IPS DF 4.7 (cell line): ENCODE data around the gene UBE2Q1.

Experiments
- DNase-seq: peaks from one replicate; pipeline ENCODE4 v3.0.0-alpha.2; 2013; ENCODE audit warnings: low spot score; ENCODE audit errors: extremely low read depth

The UBE2Q1 gene

DNA sequence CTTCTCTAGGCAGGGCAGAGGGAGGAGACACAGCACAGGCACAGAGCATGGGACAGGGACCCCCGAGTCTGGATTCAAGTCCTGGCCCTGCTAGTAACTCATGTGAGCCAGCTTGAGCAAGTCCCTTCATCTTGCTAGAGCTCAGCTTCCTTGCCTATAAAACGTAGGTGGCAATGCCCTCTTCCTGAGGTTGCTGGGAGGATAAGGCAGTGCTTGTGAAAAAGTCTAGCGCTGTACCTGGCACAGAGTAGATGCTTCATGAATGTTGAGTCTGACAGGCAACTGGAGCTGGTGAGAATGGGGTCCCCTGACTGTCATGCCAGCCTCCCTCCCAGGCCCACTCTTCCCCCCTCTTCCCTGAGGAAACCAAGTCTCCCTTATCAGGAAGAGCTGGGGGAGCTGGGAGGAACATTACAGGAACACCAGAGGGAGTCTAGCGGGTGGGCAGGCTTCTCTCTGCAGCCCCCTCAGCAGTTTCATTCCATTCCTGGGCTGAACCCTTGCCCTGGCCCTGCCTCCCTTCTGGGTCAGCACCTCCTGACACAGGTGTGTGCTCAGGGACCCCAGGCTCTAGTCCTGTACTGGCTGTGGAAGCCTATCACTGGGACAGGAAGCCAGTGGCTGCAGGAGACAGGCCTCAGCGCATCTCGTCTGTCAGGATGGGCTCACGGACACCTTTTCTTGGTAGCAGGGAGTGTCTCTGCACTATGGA is 19.0 kb upstream of the UBE2Q1 start:
- DNase-seq: no peak

DNA sequence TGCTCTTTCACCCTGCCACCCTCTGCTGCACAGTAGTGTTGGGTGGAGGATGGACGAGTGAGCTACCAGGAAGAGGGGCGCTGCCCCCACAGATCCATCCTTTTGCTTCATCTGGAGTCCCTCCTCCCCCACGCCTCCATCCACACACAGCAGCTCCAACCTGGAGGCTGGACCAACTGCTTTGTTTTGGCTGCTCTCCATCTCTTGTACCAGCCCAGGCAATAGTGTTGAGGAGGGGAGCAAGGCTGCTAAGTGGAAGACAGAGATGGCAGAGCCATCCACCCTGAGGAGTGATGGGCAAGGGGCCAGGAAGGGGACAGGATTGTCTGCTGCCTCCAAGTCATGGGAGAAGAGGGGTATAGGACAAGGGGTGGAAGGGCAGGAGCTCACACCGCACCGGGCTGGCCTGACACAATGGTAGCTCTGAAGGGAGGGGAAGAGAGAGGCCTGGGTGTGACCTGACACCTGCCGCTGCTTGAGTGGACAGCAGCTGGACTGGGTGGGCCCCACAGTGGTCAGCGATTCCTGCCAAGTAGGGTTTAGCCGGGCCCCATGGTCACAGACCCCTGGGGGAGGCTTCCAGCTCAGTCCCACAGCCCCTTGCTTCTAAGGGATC is 17.6 kb upstream of the UBE2Q1 start:
- DNase-seq: no peak

DNA sequence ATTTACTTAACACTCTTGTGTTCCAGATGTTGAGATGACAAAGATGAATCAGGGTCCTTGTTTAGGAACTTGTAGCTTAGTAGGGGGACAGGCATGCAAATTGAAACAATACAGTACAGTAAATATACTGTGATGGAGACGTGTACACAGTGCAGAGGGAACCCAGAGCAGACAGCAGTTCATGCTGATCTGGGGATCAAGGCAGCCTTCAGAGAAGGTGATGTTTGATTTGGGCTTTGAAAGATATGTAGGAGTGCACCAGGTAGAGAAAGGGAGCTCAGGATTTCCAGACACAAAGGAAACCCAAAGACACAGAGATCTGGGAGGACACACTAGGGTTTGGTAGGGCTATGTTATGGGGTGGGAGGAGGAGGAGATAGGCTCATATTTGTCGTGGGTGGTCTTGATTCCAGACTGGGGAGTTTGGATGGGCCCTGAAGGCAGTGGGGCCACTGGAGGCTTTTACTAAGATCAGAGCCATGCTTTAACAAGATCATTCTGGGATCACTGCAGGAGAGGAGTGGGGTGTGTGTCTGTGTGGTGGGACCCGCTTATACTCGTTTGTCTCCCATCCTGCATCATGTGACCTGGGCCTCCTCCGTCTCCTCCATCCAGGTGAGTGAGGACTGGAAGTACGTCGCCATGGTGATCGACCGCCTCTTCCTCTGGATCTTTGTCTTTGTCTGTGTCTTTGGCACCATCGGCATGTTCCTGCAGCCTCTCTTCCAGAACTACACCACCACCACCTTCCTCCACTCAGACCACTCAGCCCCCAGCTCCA is 16.9 kb upstream of the UBE2Q1 start:
- DNase-seq: no peak

DNA sequence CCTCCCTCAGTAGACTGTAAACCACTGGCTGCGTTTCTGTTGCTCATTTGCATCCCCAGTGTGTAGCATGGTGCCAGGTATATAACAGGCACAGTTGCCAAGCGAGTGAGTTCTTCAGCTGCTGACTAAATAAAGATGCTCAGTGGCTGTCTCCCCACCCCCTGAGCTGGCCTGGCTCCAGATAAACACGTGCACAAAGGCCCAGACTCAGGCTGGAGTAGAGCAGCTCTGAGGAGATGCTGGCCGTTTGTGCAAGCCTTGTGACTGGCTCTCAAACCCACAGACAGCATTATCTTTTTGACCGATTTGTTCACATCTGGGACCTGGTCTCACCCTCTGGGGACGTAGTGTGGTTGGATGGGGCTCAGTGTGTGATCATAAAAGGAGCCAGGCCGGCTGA is 16.3 kb upstream of the UBE2Q1 start:
- no peak for DNase-seq

DNA sequence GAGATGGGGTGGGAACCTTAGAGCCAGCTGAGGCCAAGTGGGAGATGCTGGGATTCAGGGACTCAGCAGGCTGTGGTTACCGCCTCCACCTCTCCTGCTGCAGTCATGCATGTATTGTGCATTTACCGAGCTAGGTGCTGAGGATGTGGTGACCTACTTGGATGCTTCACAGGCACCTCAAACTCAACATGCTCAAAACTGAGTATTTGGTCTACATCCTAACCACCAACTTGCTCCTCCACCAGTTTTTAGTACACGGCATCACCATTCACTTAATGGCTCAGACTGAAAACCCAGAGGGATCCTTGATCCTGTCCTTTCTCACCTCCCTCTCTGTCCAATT is 14.7 kb upstream of the UBE2Q1 start:
- no peak for DNase-seq

DNA sequence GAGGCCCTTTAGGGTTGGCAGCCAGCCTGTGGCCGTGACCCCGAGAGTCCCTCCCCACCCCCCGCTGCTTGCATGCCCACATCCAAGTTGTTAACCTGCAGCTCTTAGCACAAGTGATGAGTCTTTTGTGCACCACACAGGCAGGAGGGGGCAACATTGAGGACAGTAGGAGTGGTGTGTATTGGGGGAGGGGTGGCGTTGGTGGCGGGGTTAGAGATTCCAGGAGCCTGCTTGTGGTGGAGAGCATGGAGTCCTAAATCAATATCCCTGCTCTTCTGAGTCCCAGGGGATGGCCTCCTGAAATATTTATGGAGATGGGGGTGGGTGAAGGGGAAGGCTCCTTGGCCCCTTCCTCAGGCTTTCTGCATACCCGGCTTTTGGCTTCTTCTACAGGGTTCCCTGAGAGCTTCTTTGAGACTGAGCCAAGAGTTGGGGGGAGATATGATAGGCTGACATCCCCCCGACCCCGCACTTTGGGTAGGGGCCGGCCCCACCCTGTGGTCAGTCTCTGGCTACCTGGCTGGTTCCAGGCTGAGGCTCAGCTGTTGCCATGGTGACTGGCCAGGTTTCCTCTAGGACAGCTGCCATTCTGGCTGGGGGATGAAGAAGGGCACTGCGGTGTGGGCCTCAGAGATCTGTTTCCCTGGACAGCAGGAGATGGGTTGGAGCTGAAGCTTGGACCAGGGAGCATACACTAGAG is 14.2 kb upstream of the UBE2Q1 start:
- DNase-seq: no peak

DNA sequence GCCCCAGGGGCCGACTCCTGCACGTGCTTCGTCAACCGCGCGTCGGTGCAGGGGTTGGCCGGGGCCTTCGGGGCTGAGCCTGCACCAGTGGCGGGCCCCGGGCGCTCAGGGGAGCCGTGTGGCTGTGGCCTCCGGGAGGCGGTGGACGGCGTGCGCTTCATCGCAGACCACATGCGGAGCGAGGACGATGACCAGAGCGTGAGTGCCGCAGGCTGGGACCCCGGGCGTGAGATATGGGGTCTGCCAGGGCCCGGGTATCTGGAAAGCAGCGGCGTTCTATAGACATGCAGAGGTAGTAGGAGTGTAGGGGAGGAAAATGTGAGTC is 13.5 kb upstream of the UBE2Q1 start:
- no peak for DNase-seq

DNA sequence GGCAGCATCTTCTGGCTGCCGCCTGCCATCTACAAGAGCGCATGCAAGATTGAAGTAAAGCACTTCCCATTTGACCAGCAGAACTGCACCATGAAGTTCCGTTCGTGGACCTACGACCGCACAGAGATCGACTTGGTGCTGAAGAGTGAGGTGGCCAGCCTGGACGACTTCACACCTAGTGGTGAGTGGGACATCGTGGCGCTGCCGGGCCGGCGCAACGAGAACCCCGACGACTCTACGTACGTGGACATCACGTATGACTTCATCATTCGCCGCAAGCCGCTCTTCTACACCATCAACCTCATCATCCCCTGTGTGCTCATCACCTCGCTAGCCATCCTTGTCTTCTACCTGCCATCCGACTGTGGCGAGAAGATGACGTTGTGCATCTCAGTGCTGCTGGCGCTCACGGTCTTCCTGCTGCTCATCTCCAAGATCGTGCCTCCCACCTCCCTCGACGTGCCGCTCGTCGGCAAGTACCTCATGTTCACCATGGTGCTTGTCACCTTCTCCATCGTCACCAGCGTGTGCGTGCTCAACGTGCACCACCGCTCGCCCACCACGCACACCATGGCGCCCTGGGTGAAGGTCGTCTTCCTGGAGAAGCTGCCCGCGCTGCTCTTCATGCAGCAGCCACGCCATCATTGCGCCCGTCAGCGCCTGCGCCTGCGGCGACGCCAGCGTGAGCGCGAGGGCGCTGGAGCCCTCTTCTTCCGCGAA is 12.9 kb upstream of the UBE2Q1 start:
- DNase-seq: no peak

DNA sequence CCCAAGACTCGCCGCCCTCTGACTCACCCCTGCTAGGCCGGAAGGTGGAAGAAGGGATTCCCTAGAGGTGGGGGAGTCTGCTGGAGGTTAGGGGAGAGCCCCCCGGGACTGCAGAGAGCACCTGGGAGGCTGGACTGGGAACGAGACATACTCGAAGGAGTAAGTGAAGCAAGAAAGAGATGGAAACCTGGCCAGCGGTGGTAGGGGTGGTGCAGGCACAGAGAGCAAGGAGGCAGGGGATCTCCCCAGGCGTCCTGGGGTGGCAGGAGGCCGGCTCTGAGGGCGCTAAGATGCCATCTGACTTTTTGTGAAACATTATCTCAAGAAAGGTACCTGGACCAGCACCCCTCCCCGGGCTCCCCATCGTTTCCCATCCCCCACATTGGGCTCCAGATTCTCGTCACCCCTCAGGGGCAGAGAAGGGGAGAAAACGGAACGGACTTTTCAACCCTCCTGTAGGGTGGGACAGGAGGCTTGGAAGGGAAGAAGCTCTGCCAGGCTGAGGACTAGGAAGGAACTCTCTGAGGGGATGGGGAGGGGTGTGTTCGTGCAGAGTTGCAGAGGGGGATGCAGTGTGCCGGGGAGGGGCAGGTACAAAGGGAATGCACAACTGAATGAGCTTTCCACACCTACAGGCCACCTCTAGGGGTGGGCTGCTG is 9.8 kb upstream of the UBE2Q1 start:
- no peak for DNase-seq

DNA sequence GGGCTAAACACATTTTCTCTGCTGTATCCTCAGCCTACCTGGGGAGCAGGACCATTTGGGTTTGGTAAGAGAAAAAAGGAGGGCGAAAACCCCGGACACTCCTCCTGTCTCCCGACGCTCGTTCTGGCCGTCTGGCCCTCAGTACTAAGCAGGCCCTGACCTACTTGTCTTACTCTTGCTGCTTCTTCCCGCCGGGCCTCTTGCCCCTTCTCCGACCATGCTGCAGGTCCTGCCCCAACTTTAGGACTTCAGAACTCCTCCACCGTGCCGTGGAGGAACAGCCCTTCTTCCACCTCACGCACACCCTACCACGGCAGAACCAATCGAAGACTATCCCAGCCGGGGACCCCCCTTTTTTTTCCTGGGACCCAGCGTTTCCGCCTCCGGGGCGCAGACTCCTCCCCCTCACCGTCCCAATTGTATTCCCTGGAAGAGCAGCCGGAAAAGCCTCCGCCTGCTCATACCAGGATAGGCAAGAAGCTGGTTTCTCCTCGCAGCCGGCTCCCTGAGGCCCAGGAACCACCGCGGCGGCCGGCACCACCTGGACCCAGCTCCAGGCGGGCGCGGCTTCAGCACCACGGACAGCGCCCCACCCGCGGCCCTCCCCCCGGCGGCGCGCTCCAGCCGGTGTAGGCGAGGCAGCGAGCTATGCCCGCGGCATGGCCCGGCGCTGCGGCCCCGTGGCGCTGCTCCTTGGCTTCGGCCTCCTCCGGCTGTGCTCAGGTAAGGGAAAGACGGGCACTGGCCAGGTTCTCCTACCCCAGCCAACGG is 9.1 kb upstream of the UBE2Q1 start, which contains the start of gene CHRNB2:
CHRNB2 (plus strand) TSS at position 393 of the 771 bp plus-strand sequence; CDS start at position 660, 267 bp downstream.
- peak; percentile 36 for DNase-seq

DNA sequence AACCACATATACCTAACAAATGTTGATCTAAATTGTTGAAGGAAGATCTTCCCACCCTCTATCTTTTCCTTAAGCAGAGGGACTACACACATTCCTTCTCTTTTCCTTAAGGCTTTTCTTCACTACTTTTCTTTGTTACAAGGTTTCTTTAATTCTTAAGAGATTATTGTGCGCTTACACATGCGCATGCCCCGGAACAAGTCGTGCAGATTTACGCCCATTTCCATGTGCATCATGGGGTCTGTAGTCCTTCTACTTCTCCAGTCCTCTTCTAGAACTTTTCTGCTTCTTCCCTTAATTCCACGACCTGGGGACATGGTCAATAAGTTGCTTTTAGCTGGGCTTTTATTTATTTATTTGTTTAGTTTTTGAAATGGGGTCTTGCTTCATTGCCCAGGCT is 7.4 kb upstream of the UBE2Q1 start:
- DNase-seq: no peak

DNA sequence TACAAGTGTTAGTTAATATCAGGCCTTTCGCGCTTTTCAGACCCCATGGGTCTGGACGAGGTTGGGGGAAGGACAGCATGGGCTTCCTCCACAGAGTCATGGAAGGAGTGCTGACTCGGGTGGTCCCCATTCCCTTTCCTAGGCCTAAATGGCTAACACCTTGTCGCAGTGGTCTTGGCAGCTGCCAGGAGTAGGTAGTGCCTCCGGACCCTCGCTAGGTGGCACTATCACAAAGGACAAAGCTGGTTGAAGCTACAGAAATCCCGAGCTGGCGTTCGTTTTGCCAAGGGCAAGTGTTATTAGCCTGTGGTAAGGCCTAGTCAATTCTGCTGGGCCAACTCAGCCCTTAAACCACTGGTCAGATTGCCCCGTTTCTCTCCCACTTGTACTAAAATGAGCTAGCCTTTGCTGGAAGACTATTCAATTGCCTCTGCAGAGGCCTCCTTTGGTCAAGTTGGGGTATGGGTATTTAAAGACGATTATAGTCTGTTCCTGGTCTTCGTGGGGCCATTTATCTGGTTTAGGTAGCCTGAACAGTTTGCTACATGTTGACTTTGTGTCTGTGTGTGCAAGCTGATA is 1.1 kb upstream of the UBE2Q1 start:
- DNase-seq: peak; percentile 82

DNA sequence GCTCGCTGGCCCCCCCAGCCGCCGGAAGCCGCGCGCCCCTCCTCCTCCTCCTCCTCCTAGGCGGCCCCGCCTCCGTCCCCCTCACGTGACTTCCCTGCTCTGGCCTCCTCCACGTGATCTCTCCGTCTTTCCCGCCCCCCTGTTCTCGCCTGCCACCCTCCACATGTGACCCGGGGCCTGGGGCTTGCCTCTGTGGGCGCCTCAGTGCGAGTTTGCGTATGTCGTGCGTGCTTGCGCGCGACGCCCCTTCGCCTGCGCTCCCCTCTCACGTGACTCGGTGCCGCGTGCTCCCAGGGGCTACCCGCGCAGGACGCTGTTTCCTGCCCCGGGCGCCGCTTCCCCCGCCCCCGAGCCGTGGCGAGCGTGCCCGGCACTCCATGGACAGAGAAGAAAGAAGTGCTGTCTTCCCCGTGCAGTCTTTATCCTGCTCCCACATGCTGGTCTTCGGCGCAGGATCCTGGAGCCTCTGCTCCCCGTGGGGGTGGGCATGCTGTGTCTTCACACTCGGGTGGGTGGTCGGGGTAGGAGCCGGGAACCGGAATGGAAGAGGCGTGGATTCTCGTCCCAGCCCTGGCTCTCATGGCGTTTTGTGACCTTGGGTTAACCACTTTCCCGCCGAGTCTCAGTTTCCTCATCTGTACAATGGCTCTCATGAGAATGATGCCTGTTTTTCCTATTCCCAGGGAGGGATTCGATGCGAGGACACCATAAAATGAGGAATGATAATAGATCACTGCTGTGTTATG is 431 bp upstream of the UBE2Q1 start:
- DNase-seq: peak; percentile 58

DNA sequence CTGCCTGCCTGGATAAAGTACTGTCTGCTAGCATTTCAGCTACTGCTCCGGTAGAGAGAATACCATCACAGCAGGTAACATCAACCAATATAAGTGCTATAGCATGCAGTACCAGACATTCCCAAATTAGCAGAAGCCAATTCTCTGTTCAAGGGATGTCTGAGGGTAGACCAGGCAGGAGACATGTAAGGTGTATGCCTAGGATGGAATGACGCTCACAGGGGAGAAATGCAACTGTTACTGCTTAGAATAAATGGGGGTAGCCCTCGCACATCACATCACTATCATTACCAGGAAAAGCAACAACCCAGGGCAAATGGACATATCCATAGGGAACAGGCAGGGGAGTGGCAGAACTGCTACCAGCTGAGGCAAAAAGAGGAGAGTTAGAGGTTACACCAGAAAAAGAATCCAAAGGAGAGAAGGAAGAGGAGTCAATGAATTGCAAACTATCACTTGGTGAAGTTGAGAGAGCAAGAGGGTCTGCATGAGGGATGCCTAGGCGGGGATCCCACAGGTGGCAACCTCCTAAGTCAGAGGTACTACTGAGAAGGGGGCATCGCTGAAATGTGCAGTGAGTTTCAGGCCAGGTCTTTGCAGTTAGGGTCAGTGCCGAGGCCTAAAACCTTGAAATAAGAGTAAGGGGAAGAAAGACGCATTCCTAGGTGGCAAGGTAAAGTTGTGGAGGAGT is 1.1 kb downstream of the UBE2Q1 start:
- no peak for DNase-seq

DNA sequence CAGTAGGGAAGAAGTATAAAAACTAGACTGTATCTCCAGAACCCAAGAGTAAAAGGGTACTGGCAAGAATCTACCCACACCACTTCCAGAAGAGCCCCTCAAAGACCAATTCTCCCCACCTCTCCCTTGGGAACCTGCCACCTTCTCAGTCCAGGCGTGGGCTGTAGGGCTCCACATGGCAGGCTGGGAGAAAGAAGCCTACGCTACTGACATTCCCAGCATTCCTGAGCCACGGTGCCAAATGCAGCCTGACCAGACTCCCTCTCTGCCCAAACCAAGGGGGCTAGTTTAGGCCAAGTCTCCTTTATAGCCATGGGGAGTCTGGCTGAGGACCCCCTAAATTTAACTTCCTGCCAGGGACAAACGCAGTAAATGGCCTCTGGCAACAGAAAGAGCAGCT is 2.0 kb downstream of the UBE2Q1 start:
- no peak for DNase-seq

DNA sequence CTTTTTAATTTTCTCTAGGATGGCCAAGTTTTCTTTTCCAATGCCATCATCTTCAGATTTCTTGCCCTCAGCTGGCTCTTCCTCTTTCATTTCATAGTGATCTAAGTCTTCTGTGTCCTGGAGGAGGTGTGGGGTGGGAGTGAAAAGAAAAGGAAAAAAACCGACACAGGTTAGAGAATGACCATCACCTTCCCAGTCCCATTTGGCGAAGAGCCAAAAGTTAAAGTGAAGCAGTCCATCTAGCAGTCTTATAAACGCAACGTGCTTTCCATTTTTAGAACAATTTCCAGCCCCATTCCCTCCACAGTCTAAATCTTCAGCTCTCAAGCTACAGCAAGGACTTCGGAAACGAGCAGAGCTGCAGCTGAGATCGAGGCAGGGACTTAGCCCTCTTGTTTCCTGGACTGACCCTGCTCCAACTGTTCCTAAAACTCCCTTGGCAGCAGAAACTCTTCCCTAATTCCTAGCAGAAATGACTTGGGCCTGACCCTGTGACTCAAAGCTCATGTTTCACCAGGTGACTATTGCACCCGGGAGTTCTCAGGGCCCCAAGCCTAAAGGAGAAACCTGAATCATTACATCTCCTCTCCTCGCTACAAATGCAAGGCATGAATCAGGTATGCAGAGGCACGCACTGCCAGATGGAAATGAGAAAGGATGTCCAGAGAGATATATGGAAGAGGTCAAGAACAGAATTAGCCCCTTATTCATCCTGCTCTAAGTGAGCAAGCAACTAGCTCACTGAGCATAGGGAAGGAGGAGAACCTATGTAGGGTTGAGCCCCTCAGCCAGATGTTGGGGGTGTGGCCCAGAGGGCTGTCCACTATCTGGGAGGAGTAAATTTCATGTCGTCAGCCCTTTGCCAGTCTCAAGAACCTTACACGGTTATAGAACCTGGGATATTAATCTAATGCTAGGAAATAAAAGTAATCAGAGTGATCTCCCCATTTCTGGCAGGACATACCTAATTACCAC is 5.1 kb downstream of the UBE2Q1 start:
- DNase-seq: no peak

DNA sequence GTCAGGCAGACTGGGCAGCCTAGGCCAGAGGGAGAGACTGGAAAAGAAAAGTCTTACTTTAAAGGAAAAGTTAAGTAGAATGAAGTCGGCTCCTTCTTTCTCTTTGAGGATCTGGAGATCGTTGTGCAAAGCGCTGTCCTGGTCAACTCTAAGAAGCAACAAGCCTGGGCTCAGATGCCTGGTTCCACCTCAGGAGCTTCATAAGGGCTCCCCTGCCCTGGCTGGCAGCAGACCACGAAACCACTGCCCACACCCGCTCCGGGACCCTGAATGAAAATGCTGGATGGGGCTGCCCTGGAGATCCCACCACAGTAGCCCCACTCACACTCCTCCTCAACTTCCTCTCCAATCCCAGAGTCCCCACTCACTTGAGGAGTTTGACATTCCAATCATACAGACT is 6.4 kb downstream of the UBE2Q1 start:
- DNase-seq: no peak
